GM12872 (cell line): Measurements from ENCODE around the gene CAMKMT.

Source experiments
- TF ChIP-seq, protein P1 (sequence below): IDR thresholded peaks from 3 replicates; pipeline ENCODE4 v1.5.1; 2011; ENCODE audit warnings: low read depth, mild to moderate bottlenecking, low read length, moderate library complexity; ENCODE audit not compliant: insufficient read depth

The CAMKMT gene

DNA sequence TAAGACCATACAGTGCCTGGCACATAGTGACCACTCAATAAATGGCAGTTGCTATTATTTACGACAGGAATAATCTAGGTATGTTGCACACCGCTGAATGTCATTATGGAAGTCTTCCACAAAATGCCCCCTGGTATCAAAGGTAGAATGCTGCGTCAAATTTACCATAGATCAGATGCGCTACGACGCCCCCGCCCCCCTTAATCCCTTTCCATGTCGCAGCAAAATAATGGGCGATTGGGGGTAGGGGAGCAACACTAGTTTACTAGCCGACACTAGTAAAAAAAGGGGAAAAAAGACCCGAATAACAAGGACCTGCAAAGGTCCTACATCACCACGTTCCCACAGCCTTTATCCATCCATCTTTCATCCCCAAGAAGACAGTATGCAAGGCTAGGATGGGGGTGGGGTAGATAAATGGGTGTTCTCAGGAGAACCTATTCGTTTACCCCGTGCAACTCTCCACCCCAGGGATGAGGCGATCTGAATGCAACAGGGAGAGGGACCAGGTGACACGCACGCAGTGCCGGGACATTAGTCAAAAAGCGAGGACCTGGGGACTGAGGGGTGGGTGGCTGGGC lies 908 bp upstream of the CAMKMT start:
- TF ChIP-seq, protein P1, sequence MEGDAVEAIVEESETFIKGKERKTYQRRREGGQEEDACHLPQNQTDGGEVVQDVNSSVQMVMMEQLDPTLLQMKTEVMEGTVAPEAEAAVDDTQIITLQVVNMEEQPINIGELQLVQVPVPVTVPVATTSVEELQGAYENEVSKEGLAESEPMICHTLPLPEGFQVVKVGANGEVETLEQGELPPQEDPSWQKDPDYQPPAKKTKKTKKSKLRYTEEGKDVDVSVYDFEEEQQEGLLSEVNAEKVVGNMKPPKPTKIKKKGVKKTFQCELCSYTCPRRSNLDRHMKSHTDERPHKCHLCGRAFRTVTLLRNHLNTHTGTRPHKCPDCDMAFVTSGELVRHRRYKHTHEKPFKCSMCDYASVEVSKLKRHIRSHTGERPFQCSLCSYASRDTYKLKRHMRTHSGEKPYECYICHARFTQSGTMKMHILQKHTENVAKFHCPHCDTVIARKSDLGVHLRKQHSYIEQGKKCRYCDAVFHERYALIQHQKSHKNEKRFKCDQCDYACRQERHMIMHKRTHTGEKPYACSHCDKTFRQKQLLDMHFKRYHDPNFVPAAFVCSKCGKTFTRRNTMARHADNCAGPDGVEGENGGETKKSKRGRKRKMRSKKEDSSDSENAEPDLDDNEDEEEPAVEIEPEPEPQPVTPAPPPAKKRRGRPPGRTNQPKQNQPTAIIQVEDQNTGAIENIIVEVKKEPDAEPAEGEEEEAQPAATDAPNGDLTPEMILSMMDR: no peak

DNA sequence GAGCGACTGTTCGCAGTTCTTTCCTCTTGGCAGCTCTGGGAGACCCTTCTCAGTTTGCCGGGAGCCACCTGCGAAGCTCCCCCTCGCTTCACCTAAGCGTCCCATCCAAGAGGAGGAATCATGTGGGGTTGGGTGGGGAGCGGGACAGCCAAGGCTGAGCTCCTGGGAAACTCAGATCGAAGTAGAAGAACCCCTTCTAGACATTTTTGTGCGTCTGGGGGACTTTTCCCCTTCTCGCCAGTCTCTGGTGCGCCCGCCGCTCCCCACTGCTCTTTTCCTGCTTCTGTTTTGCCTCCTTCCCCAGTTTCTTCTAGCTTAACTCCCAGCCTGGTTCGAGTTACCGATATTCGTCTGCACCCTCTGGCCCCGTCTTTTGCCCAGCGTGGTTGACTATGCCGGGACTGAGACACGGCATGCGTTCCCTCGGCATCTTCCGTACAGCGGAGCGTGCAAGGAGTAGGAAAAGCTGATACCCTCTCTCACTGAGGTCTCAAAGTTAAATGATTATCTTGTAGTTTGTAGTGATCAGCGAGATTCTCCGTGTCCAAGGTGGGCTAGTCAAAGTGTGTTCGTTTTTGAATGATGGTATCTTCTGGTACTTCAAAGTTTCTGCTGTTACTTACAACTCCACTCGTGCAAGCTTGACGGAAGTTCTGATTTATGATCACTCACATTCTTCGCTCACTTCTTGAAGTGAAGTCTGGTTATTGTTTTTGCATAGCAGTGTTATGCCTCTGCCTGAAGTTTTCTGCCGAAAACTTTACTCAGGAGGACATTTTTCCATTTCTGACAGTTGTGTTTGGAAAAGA lies 664 bp downstream of the CAMKMT start:
- TF ChIP-seq, protein P1: no peak

- TF ChIP-seq, protein P1: no peak
These were observed 2.9 kb downstream of the CAMKMT start for GRCh38 chr2:44364604-44365003.

DNA sequence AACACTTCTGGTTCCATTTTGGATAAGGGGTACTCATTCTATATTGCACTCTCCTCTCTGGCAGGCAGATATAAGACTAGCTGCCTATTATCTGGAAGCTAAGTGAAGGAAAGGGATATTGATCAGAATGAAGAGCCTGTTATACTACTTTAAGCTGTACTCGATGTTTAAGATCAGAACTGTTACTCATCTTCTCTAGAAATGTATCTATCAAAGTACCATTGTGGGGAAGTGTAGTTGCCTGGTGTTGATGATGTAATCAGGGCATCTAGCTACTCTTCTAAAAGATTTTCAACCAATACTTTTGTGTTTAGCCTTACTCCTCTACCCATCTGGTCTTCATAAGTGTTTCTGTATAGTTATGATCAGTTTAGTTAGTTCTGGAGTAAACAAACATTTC lies 5.8 kb downstream of the CAMKMT start:
- TF ChIP-seq, protein P1: no peak

- TF ChIP-seq, protein P1: no peak
These were observed 7.6 kb downstream of the CAMKMT start for GRCh38 chr2:44369392-44369791.

DNA sequence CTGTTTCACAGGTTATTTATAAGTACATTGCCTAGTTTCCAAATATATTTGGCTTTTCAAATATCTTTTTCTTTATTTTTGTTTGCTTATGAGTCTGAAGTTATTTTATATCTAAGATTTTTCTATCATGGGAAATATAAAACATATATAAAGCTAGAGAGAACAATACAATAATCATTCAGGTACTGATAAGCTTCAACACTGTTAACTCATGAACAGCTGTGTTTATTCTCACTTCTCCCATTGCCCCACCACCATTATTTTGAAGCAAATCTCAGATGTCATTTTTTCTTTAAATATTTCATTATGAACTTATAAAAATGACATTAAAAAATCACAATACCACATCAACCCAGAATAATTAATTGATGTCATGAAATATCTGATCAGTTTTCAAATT lies 9.7 kb downstream of the CAMKMT start:
- TF ChIP-seq, protein P1: no peak

DNA sequence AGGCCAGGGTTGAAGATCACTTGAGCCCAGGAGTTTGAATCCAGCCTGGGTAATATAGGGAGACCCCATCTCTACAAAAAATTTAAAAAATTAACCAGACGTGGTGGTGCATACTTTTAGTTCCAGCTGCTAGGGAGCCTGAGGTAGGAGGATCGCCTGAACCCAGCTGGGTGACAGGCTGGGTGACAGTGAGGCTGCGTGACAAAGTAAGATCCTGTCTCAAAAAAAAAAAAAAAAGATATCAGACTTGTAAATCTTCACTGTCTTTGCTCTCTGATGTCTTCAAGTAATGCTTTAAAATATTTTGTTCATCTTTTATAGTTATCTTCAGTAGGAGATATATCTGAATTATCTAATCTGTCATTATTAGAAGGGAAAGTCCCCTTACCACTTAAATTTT lies 10.5 kb downstream of the CAMKMT start:
- TF ChIP-seq, protein P1: no peak
